CD4-positive, CD25-positive, alpha-beta regulatory T cell (primary cell): ENCODE measurements around the gene TIMM17B. TPM values are rescaled to one million over a fixed set of nuclear protein-coding genes. Genes with fewer than 3 reads are reported as not detected.
"Not testable (repeated sequence)": the region's sequence is repeated elsewhere in the genome, so short reads cannot be mapped to it uniquely, and the experiment has no call there.

Experiments
- ATAC-seq, 2 donors: fragments of 150-1000 bp; cut with Tn5 transposase; one replicate each; pipeline ENCODE4 v1.10.0; 2021; ENCODE audit warnings: low read depth in 2 of 2, moderate number of reproducible peaks in 2 of 2, moderate library complexity in 1 of 2
- DNase-seq, 3 donors: peaks; one replicate each; pipeline versions ENCODE4 v3.0.0 to v3.0.0-alpha.2; 2012 to 2022; ENCODE audit warnings: mixed read lengths in 1 of 3
- H3K27ac ChIP-seq: one replicate; pipeline ENCODE4 v1.7.0; 2013; ENCODE audit warnings: mild to moderate bottlenecking, low read length; ENCODE audit not compliant: insufficient read depth, poor library complexity, severe bottlenecking
- H3K27me3 ChIP-seq: one replicate; pipeline ENCODE4 v1.7.0; 2013; ENCODE audit warnings: low read length; ENCODE audit not compliant: control insufficient read depth, insufficient read depth
- H3K36me3 ChIP-seq: one replicate; pipeline ENCODE4 v1.7.0; 2013; ENCODE audit warnings: mild to moderate bottlenecking, low read length, moderate library complexity; ENCODE audit not compliant: control insufficient read depth, insufficient read depth
- H3K4me1 ChIP-seq: 2 replicates; pipeline ENCODE4 v1.7.0; 2013; ENCODE audit warnings: mild to moderate bottlenecking, low read length; ENCODE audit not compliant: insufficient read depth, control insufficient read depth, poor library complexity, severe bottlenecking
- H3K4me3 ChIP-seq: one replicate; pipeline ENCODE4 v1.7.0; 2013; ENCODE audit warnings: low read depth, mild to moderate bottlenecking, low read length, moderate library complexity
- H3K9me3 ChIP-seq, 2 experiments: 1 replicate in 1 of 2; 2 replicates in 1 of 2; pipeline ENCODE4 v1.7.0; 2013; ENCODE audit warnings: low read length in 2 of 2, mild to moderate bottlenecking in 1 of 2, moderate library complexity in 1 of 2; ENCODE audit not compliant: control insufficient read depth in 2 of 2
- H3K27ac Mint-ChIP-seq, 3 donors: one replicate each; pipeline ENCODE4 v1.8.0; 2020 to 2022; ENCODE audit warnings: mild to moderate bottlenecking in 3 of 3, mixed read lengths in 3 of 3, moderate library complexity in 2 of 3
- H3K27me3 Mint-ChIP-seq: one replicate; pipeline ENCODE4 v1.8.0; 2022; ENCODE audit warnings: mild to moderate bottlenecking, mixed read lengths
- H3K36me3 Mint-ChIP-seq: one replicate; pipeline ENCODE4 v1.8.0; 2020; ENCODE audit warnings: mixed read lengths
- H3K4me1 Mint-ChIP-seq, 4 donors: one replicate each; pipeline ENCODE4 v1.8.0; 2020 to 2022; ENCODE audit warnings: mixed read lengths in 4 of 4, mild to moderate bottlenecking in 1 of 4
- H3K4me3 Mint-ChIP-seq, 4 donors: one replicate each; pipeline ENCODE4 v1.8.0; 2020 to 2022; ENCODE audit warnings: mild to moderate bottlenecking in 4 of 4, mixed read lengths in 4 of 4, moderate library complexity in 3 of 4
- H3K9me3 Mint-ChIP-seq, 7 donors: one replicate each; pipeline ENCODE4 v1.8.0; 2020 to 2022; ENCODE audit warnings: mixed read lengths in 7 of 7, mild to moderate bottlenecking in 3 of 7, moderate library complexity in 2 of 7
- polyA plus RNA-seq, 4 donors: library from polyadenylated mRNA; unstranded; fragments of 300-500 nt; fragmentation: Illumina TruSeq; gene quantifications; one replicate each; pipeline ENCODE4 v1.2.3, GENCODE V29; 2021
- total RNA-seq: library from RNA; stranded (reverse); gene quantifications from one replicate; pipeline ENCODE4 v1.2.3, GENCODE V29; 2022

Gene TIMM17B
- total and polyA plus RNA-seq, 5 donors from 2014 or later, result 31.4 to 65.1 (median 52.4) TPM

GRCh38 chrX:48890934-48891401 lies 6.6 kb downstream of the TIMM17B start:
- no peaks in the 10 kb centered on the region for H3K27me3 Mint-ChIP-seq
- H3K4me1 Mint-ChIP-seq, result peaks cover 6 to 28% (median 8%) of the 10 kb centered on the region in 4 donors
- no peaks in the 10 kb centered on the region for H3K36me3 Mint-ChIP-seq
- Histone ChIP-seq H3K27me3 (no peaks in the 10 kb centered on the region), H3K36me3 (peaks cover 3% of the 10 kb centered on the region), H3K27ac (peak overlapping the region; percentile 65), H3K4me3 (peak overlapping the region; percentile 76), H3K9me3 (no peaks in the 10 kb centered on the region), H3K4me1 (peaks cover 6% of the 10 kb centered on the region)
- peak in 2 of 3 donors; percentile 24 to 26 for DNase-seq
- peak; percentile 11 to 36 for ATAC-seq
- peak overlapping the region; percentile 85 to 99 (median 92) for H3K4me3 Mint-ChIP-seq
- H3K27ac Mint-ChIP-seq, result peak overlapping the region in 2 of 3 donors; percentile 59 to 93
- peaks cover 0 to 2% (median 0%) of the 10 kb centered on the region in 7 donors for H3K9me3 Mint-ChIP-seq

DNA sequence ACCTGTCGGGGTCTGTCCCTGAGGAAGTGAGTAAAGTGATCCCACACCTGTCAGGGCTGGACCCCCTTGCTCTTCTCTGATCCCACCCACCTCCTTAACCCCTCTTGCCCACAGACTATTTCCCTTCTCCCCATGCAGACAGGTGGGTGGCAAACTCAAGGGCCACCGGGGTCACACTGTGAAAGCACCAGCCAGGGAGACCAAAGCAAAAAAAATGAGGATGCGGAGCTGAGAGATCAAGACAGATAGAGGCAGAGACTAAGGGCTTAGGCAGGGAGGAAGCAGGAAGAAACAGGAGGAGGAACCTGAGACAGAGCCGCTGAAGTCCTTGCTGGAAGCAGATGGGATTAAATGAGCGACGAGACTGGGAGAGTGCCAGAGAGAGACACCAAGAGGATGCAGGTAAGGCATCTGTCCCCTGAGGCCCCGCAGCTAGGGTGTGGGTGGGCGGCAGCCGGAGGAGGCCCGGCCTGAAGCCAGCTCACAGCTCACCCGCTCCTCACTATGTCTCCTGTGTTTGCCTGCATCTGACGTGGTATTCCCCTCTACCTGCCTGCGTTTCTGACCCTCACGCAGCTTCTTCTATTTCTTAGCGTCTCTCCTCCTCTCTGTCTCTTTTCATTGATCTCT lies 7.2 kb downstream of the TIMM17B start:
- Histone ChIP-seq H3K27me3 (no peaks in the 10 kb centered on the region), H3K27ac (peak overlapping the region; percentile 65), H3K4me1 (peaks cover 6% of the 10 kb centered on the region), H3K4me3 (peak overlapping the region; percentile 76), H3K36me3 (peaks cover 3% of the 10 kb centered on the region), H3K9me3 (no peaks in the 10 kb centered on the region)
- no peaks in the 10 kb centered on the region for H3K27me3 Mint-ChIP-seq
- H3K9me3 Mint-ChIP-seq, result peaks cover 0 to 2% (median 0%) of the 10 kb centered on the region in 7 donors
- peak overlapping the region; percentile 59 to 93 (median 88) for H3K27ac Mint-ChIP-seq
- DNase-seq, result no peak
- H3K4me3 Mint-ChIP-seq, result peak overlapping the region; percentile 85 to 99 (median 92)
- ATAC-seq, result no peak
- H3K36me3 Mint-ChIP-seq, result no peaks in the 10 kb centered on the region
- H3K4me1 Mint-ChIP-seq, result peaks cover 6 to 24% (median 7%) of the 10 kb centered on the region in 4 donors

DNA sequence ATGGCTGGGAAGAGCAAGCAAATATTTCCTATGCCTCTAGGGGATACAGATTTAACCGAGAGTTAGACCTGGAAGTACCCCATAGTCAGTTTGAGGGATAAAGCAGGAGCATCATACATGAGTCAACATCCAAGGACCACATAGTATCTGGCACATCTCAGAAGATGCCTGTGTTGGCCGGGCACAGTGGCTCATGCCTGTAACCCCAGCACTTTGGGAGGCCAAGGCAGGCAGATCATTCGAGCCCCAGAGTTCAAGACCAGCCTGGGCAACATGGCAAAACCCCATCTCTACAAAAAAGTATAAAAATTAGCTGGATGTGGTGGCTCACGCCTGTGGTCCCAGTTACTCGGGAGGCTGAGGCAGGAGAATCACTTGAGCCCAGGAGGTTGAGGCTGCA lies 11.0 kb downstream of the TIMM17B start:
- not testable (repeated sequence) for H3K4me3 ChIP-seq, H3K9me3 ChIP-seq, DNase-seq, H3K4me1 ChIP-seq, ATAC-seq, H3K36me3 ChIP-seq, H3K27me3 ChIP-seq, H3K27me3 Mint-ChIP-seq, H3K27ac ChIP-seq, H3K27ac Mint-ChIP-seq, H3K4me3 Mint-ChIP-seq, H3K36me3 Mint-ChIP-seq, H3K9me3 Mint-ChIP-seq, H3K4me1 Mint-ChIP-seq

DNA sequence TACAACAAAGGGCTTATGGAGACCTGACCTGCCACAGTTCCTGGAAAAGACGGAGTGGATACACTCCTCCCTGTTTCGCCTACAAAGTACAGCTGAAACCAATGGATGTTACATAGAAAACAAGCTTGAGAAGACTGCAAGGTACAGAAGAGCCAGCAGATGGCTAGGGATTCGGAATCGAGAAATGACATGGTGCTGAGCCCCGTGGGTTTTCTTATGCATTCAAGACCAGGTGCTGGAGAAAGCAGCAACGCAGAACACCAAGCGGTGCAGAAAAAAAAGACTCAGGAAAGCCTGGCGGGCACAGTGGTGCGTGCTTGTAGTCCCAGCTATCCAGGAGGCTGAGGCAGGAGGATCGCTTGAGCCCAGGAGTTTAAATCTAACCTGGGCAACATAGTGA lies 13.8 kb downstream of the TIMM17B start:
- Mint-ChIP-seq H3K9me3 (no peaks in the 10 kb centered on the region), H3K27ac (no peak overlapping the region), H3K36me3 (no peaks in the 10 kb centered on the region), H3K4me3 (no peak overlapping the region), H3K4me1 (no peaks in the 10 kb centered on the region), H3K27me3 (no peaks in the 10 kb centered on the region)
- Histone ChIP-seq H3K36me3 (no peaks in the 10 kb centered on the region), H3K27ac (no peak overlapping the region), H3K27me3 (no peaks in the 10 kb centered on the region), H3K4me3 (no peak overlapping the region), H3K4me1 (no peaks in the 10 kb centered on the region), H3K9me3 (no peaks in the 10 kb centered on the region)
- DNase-seq (no peak), ATAC-seq (no peak)

GRCh38 chrX:48876944-48877343 lies 20.6 kb downstream of the TIMM17B start:
- H3K27ac Mint-ChIP-seq, result peak overlapping the region in 1 of 3 donors; percentile 43
- H3K27me3 Mint-ChIP-seq, H3K36me3 Mint-ChIP-seq, H3K9me3 Mint-ChIP-seq, H3K4me3 Mint-ChIP-seq, DNase-seq, H3K4me3 ChIP-seq, H3K36me3 ChIP-seq, H3K27me3 ChIP-seq, H3K4me1 ChIP-seq, H3K9me3 ChIP-seq, H3K27ac ChIP-seq, ATAC-seq, H3K4me1 Mint-ChIP-seq: not testable (repeated sequence)

- not testable (repeated sequence) for H3K4me3 Mint-ChIP-seq, H3K4me1 Mint-ChIP-seq
Measured at GRCh38 chrX:48872017-48872416, 25.6 kb downstream of the TIMM17B start.

GRCh38 chrX:48864210-48864609 lies 33.4 kb downstream of the TIMM17B start:
- peaks cover 0 to 4% (median 0%) of the 10 kb centered on the region in 7 donors for H3K9me3 Mint-ChIP-seq
- no peak overlapping the region for H3K27ac Mint-ChIP-seq
- peaks cover 19% of the 10 kb centered on the region for H3K27me3 Mint-ChIP-seq

More at GRCh38 chrX:48872017-48872416, 25.6 kb downstream of the TIMM17B start:
- not testable (repeated sequence) for H3K36me3 ChIP-seq, H3K36me3 Mint-ChIP-seq, H3K27ac Mint-ChIP-seq, DNase-seq, H3K27me3 ChIP-seq, ATAC-seq, H3K27ac ChIP-seq, H3K4me3 ChIP-seq, H3K4me1 ChIP-seq, H3K9me3 ChIP-seq, H3K9me3 Mint-ChIP-seq
- peaks cover 13% of the 10 kb centered on the region for H3K27me3 Mint-ChIP-seq

GRCh38 chrX:48854898-48855297 lies 42.7 kb downstream of the TIMM17B start:
- H3K27me3 ChIP-seq, result no peaks in the 10 kb centered on the region
- no peaks in the 10 kb centered on the region for H3K36me3 Mint-ChIP-seq
- H3K27me3 Mint-ChIP-seq, result peaks cover 16% of the 10 kb centered on the region
- DNase-seq (peak in 1 of 3 donors; percentile 35), ATAC-seq (no peak)
- H3K4me1 ChIP-seq, result no peaks in the 10 kb centered on the region
- H3K4me3 ChIP-seq, result no peak overlapping the region
- H3K27ac Mint-ChIP-seq, result no peak overlapping the region
- H3K27ac ChIP-seq, result no peak overlapping the region
- H3K9me3 Mint-ChIP-seq, result peaks cover 0 to 2% (median 0%) of the 10 kb centered on the region in 7 donors
- peak overlapping the region in 1 of 4 donors; percentile 73 for H3K4me3 Mint-ChIP-seq
- H3K9me3 ChIP-seq, result no peaks in the 10 kb centered on the region
- no peaks in the 10 kb centered on the region for H3K36me3 ChIP-seq
- peaks cover 0 to 3% (median 0%) of the 10 kb centered on the region in 4 donors for H3K4me1 Mint-ChIP-seq

More at GRCh38 chrX:48864210-48864609, 33.4 kb downstream of the TIMM17B start:
- Histone ChIP-seq H3K9me3 (no peaks in the 10 kb centered on the region), H3K27me3 (no peaks in the 10 kb centered on the region), H3K4me1 (no peaks in the 10 kb centered on the region), H3K4me3 (no peak overlapping the region), H3K36me3 (no peaks in the 10 kb centered on the region), H3K27ac (no peak overlapping the region)
- Mint-ChIP-seq H3K4me1 (no peaks in the 10 kb centered on the region), H3K36me3 (no peaks in the 10 kb centered on the region), H3K4me3 (no peak overlapping the region)
- DNase-seq, result no peak
- ATAC-seq, result no peak
